GM12878 (cell line): ENCODE data around the gene CXXC5. TPM values are rescaled to one million over a fixed set of nuclear protein-coding genes. Genes with fewer than 3 reads are reported as not detected.

Experiments used
- BACH1 ChIP-seq: fragments of 450-650 bp; IDR thresholded peaks from 2 replicates; pipeline ENCODE4 v1.6.1; 2017; ENCODE audit warnings: mild to moderate bottlenecking, borderline replicate concordance
- BCLAF1 ChIP-seq: fragments of 450-650 bp; IDR thresholded peaks from 2 replicates; pipeline ENCODE4 v1.6.1; 2017; ENCODE audit warnings: antibody characterized with exemption, mild to moderate bottlenecking, moderate library complexity
- EP300 ChIP-seq, 2 experiments: fragments of 150-350 bp in 1 of 2; IDR thresholded peaks; 2 replicates each; pipeline ENCODE4 v1.6.1; 2011 to 2012; ENCODE audit warnings: low read depth in 2 of 2, low read length in 2 of 2, borderline replicate concordance in 1 of 2, improper control_type of control experiment in 1 of 2, inconsistent platforms in 1 of 2; ENCODE audit not compliant: control insufficient read depth in 1 of 2
- IRF3 ChIP-seq: fragments of 450-650 bp; IDR thresholded peaks from 2 replicates; pipeline ENCODE4 v1.6.1; 2014; ENCODE audit warnings: mild to moderate bottlenecking
- IRF5 ChIP-seq: fragments of 450-650 bp; IDR thresholded peaks from 2 replicates; pipeline ENCODE4 v1.6.1; 2017; ENCODE audit warnings: borderline replicate concordance
- KLF5 ChIP-seq: fragments of 450-650 bp; IDR thresholded peaks from 2 replicates; pipeline ENCODE4 v1.6.1; 2014; ENCODE audit warnings: mild to moderate bottlenecking; ENCODE audit not compliant: partially characterized antibody
- NR2C2 ChIP-seq: IDR thresholded peaks from 2 replicates; pipeline ENCODE4 v1.6.1; 2011; ENCODE audit warnings: borderline replicate concordance, low read depth; ENCODE audit not compliant: control insufficient read depth, insufficient read length
- TCF3 ChIP-seq: IDR thresholded peaks from 2 replicates; pipeline ENCODE4 v1.6.1; 2012; ENCODE audit warnings: low read depth, mild to moderate bottlenecking, low read length, borderline replicate concordance; ENCODE audit not compliant: insufficient read depth
- ZBTB11 ChIP-seq: fragments of 450-650 bp; formaldehyde crosslinking; IDR thresholded peaks from 2 replicates; pipeline ENCODE4 v1.5.0; 2022; ENCODE audit warnings: mild to moderate bottlenecking, missing genetic modification characterization
- ZNF384 ChIP-seq: IDR thresholded peaks from 2 replicates; pipeline ENCODE4 v1.6.1; 2012; ENCODE audit warnings: low read depth, mild to moderate bottlenecking, low read length, improper control_type of control experiment, borderline replicate concordance
- polyA plus RNA-seq, 11 experiments: library from polyadenylated mRNA; depleted of rRNA in 4 of 11; unstranded in 6 of 11; stranded (reverse) in 5 of 11; fragments of >200 nt; fragmentation: Nextera tagmentation in 4 of 11; fragmentation: Illumina TruSeq in 1 of 11; extraction: Ambion mirVana in 4 of 11; extraction: Trizol in 1 of 11; gene quantifications; 1 replicate in 1 of 11; 2 replicates in 10 of 11; pipeline versions ENCODE4 v1.2.1 to v1.2.3, GENCODE V29; 2011 to 2016; ENCODE audit warnings: inconsistent platforms in 2 of 11, missing spikeins in 2 of 11, low read depth in 1 of 11
- total RNA-seq, 4 experiments: library from RNA; depleted of rRNA in 3 of 4; stranded (reverse); fragments of >200 nt in 3 of 4; fragmentation: Illumina TruSeq in 1 of 4; extraction: Trizol in 1 of 4; gene quantifications; 2 replicates each; pipeline versions ENCODE4 v1.2.1 to v1.2.3, GENCODE V29; 2013 to 2021
- TF ChIP-seq, protein P1 (sequence below): IDR thresholded peaks from 2 replicates; pipeline ENCODE4 v1.6.1; 2012; ENCODE audit warnings: improper control_type of control experiment, low read depth, low read length; ENCODE audit not compliant: insufficient replicate concordance
- TF ChIP-seq, protein P2 (sequence below): IDR thresholded peaks from 2 replicates; pipeline ENCODE4 v1.6.1; 2011; ENCODE audit warnings: borderline replicate concordance, low read depth, mild to moderate bottlenecking, moderate library complexity, mixed read lengths, low read length; ENCODE audit not compliant: insufficient read depth; ENCODE audit errors: extremely low read length

The CXXC5 gene
- total and polyA plus RNA-seq, 10 of the 15 experiments (the other 5 are each of a cell fraction or from before 2014, with no cell fraction given): 1.8 to 90.8 (median 40.7) TPM

DNA sequence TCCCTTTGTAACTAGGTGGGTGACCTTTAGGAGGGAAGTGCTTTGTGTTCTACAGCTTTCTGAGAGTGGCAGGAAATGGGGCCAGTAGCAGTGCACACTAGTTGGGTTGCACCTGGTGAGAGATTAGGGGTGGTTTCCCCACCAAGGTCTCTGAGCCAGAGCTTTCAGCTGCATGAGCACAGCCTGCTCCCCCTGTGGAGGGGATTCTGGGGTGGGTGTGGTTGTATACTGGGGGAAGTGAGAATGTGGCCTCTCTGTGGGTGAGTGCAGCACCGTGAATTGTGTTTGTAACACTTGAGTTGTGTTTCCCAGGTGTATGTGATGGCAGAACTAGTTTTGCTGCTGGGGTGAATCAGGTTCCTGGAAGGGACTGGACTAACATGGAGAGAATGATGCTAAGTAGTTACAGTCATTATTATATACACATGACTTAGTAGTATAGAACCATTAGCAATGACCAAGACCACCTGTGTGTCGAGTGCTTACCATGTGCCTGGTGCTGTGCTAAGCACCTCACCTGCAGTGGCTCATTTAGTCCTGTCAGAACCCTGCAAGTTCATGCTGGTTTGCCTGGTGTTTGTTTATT lies 11.8 kb upstream of the CXXC5 start (continued):
- TF ChIP-seq ZBTB11 (CRISPR knock-in tag): no peak
- peak; percentile 94 for TF ChIP-seq TCF3
- TF ChIP-seq, protein P1, sequence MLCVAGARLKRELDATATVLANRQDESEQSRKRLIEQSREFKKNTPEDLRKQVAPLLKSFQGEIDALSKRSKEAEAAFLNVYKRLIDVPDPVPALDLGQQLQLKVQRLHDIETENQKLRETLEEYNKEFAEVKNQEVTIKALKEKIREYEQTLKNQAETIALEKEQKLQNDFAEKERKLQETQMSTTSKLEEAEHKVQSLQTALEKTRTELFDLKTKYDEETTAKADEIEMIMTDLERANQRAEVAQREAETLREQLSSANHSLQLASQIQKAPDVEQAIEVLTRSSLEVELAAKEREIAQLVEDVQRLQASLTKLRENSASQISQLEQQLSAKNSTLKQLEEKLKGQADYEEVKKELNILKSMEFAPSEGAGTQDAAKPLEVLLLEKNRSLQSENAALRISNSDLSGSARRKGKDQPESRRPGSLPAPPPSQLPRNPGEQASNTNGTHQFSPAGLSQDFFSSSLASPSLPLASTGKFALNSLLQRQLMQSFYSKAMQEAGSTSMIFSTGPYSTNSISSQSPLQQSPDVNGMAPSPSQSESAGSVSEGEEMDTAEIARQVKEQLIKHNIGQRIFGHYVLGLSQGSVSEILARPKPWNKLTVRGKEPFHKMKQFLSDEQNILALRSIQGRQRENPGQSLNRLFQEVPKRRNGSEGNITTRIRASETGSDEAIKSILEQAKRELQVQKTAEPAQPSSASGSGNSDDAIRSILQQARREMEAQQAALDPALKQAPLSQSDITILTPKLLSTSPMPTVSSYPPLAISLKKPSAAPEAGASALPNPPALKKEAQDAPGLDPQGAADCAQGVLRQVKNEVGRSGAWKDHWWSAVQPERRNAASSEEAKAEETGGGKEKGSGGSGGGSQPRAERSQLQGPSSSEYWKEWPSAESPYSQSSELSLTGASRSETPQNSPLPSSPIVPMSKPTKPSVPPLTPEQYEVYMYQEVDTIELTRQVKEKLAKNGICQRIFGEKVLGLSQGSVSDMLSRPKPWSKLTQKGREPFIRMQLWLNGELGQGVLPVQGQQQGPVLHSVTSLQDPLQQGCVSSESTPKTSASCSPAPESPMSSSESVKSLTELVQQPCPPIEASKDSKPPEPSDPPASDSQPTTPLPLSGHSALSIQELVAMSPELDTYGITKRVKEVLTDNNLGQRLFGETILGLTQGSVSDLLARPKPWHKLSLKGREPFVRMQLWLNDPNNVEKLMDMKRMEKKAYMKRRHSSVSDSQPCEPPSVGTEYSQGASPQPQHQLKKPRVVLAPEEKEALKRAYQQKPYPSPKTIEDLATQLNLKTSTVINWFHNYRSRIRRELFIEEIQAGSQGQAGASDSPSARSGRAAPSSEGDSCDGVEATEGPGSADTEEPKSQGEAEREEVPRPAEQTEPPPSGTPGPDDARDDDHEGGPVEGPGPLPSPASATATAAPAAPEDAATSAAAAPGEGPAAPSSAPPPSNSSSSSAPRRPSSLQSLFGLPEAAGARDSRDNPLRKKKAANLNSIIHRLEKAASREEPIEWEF: no peak
- TF ChIP-seq, protein P2, sequence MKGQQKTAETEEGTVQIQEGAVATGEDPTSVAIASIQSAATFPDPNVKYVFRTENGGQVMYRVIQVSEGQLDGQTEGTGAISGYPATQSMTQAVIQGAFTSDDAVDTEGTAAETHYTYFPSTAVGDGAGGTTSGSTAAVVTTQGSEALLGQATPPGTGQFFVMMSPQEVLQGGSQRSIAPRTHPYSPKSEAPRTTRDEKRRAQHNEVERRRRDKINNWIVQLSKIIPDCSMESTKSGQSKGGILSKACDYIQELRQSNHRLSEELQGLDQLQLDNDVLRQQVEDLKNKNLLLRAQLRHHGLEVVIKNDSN: no peak
- no peak for TF ChIP-seq IRF5
- TF ChIP-seq NR2C2: no peak
- TF ChIP-seq BCLAF1: no peak
- TF ChIP-seq ZNF384: no peak
- TF ChIP-seq KLF5: no peak
- no peak; the same call in 1 of the 2 replicates for TF ChIP-seq BACH1
- TF ChIP-seq EP300 (IDR thresholded peaks at IDR 0.05; ENCODE audit: borderline replicate concordance in 1 of 2, control insufficient read depth in 1 of 2, low read depth in 2 of 2, low read length in 2 of 2): peak; percentile 73 to 91
- no peak for TF ChIP-seq IRF3
